IMR-90 (cell line): ENCODE results near the gene UCP2. TPM values are rescaled to one million over a fixed set of nuclear protein-coding genes. Genes with fewer than 3 reads are reported as not detected.

ENCODE experiments used
- ATAC-seq: fragments of 200-7000 bp; cut with Tn5 transposase; 2 replicates; pipeline ENCODE4 v1.9.1; 2020; ENCODE audit warnings: low read depth, mild to moderate bottlenecking, moderate library complexity
- BruUV-seq: library from RNA; stranded (reverse); fragments of 400-500 nt; replicated peaks from 2 replicates; lab custom pipeline; 2021; lab: Mats Ljungman, UMichigan
- CTCF ChIA-PET: fragments of 300-600 bp; formaldehyde crosslinking; extraction: SDS; loops from one replicate; lab custom pipeline; 2021; ENCODE audit warnings: antibody characterized with exemption; lab: Yijun Ruan, JAX
- POLR2A ChIA-PET: fragments of 300-600 bp; sonication (Branson Sonifier 250); formaldehyde crosslinking; loops from one replicate; lab custom pipeline; 2022; ENCODE audit warnings: antibody characterized with exemption; ENCODE audit not compliant: unreplicated experiment; lab: Charles Lee
- DNase-seq: peaks from one replicate; pipeline ENCODE4 v3.0.0; 2013
- H2AFZ ChIP-seq: replicated peaks from 2 replicates; pipeline ENCODE3; 2013; ENCODE audit warnings: low read length, mild to moderate bottlenecking; ENCODE audit not compliant: poor library complexity
- H2AK5ac ChIP-seq: 2 replicates; pipeline ENCODE4 v1.6.1; 2013; ENCODE audit warnings: low read depth, low read length, inconsistent platforms
- H2AK9ac ChIP-seq: replicated peaks from 2 replicates; pipeline ENCODE3; 2013; ENCODE audit warnings: mild to moderate bottlenecking, low read depth, low read length, moderate library complexity; ENCODE audit not compliant: poor library complexity
- H2BK120ac ChIP-seq: 2 replicates; pipeline ENCODE4 v1.6.1; 2013; ENCODE audit warnings: low read depth, low read length, inconsistent platforms
- H2BK15ac ChIP-seq: 3 replicates; pipeline ENCODE4 v1.6.1; 2013; ENCODE audit warnings: low read depth, low read length, inconsistent platforms
- H2BK20ac ChIP-seq: 2 replicates; pipeline ENCODE4 v1.6.1; 2013; ENCODE audit warnings: low read depth, mild to moderate bottlenecking, inconsistent platforms, low read length, moderate library complexity
- H2BK5ac ChIP-seq: 2 replicates; pipeline ENCODE4 v1.6.1; 2013; ENCODE audit warnings: mild to moderate bottlenecking, low read depth, low read length, inconsistent platforms; ENCODE audit not compliant: poor library complexity, severe bottlenecking
- H3K14ac ChIP-seq: replicated peaks from 2 replicates; pipeline ENCODE4 v1.6.1; 2013; ENCODE audit warnings: low read depth, low read length, inconsistent platforms
- H3K18ac ChIP-seq: 2 replicates; pipeline ENCODE4 v1.6.1; 2013; ENCODE audit warnings: low read depth, low read length, control low read depth
- H3K23ac ChIP-seq: 2 replicates; pipeline ENCODE4 v1.6.1; 2013; ENCODE audit warnings: low read depth, low read length, inconsistent platforms
- H3K27ac ChIP-seq: 2 replicates; pipeline ENCODE4 v1.5.1; 2013; ENCODE audit warnings: mild to moderate bottlenecking, control low read depth, low read length; ENCODE audit not compliant: insufficient read depth
- H3K27me3 ChIP-seq: 2 replicates; pipeline ENCODE4 v1.6.1; 2013; ENCODE audit warnings: low read length; ENCODE audit not compliant: control insufficient read depth, insufficient read depth
- H3K36me3 ChIP-seq: 2 replicates; pipeline ENCODE4 v1.6.1; 2013; ENCODE audit warnings: low read length, mixed read lengths; ENCODE audit not compliant: control insufficient read depth, insufficient read depth
- H3K4ac ChIP-seq: 2 replicates; pipeline ENCODE4 v1.6.1; 2013; ENCODE audit warnings: low read depth, low read length, inconsistent platforms
- H3K4me1 ChIP-seq: 2 replicates; pipeline ENCODE4 v1.6.1; 2013; ENCODE audit warnings: low read length, mixed read lengths; ENCODE audit not compliant: control insufficient read depth, insufficient read depth
- H3K4me2 ChIP-seq: 2 replicates; pipeline ENCODE4 v1.6.1; 2013; ENCODE audit warnings: low read depth, mild to moderate bottlenecking, control low read depth, low read length, moderate library complexity
- H3K4me3 ChIP-seq: 2 replicates; pipeline ENCODE4 v1.5.1; 2013; ENCODE audit warnings: low read depth, mild to moderate bottlenecking, control low read depth, low read length, moderate library complexity; ENCODE audit not compliant: insufficient read depth
- H3K56ac ChIP-seq: 2 replicates; pipeline ENCODE4 v1.6.1; 2013; ENCODE audit warnings: low read length, inconsistent platforms; ENCODE audit not compliant: insufficient read depth; ENCODE audit errors: extremely low read depth
- H3K79me1 ChIP-seq, 2 experiments: 2 replicates each; pipeline ENCODE4 v1.6.1; 2013; ENCODE audit warnings: low read length in 2 of 2, inconsistent platforms in 1 of 2, low read depth in 1 of 2
- H3K9ac ChIP-seq: 2 replicates; pipeline ENCODE4 v1.6.1; 2013; ENCODE audit warnings: low read depth, low read length, control low read depth
- H3K9me1 ChIP-seq: 2 replicates; pipeline ENCODE4 v1.6.1; 2013; ENCODE audit warnings: low read length, inconsistent platforms; ENCODE audit not compliant: insufficient read depth
- H3K9me3 ChIP-seq: 2 replicates; pipeline ENCODE4 v1.6.1; 2013; ENCODE audit warnings: low read length; ENCODE audit not compliant: control insufficient read depth, insufficient read depth
- H4K20me1 ChIP-seq: 2 replicates; pipeline ENCODE4 v1.6.1; 2013; ENCODE audit warnings: low read length, inconsistent platforms; ENCODE audit not compliant: insufficient read depth
- H4K5ac ChIP-seq: 2 replicates; pipeline ENCODE4 v1.6.1; 2013; ENCODE audit warnings: mild to moderate bottlenecking, low read depth, low read length, control low read depth
- H4K8ac ChIP-seq, 2 experiments: 2 replicates each; pipeline ENCODE4 v1.6.1; 2013; ENCODE audit warnings: low read depth in 2 of 2, low read length in 2 of 2, control low read depth in 1 of 2, inconsistent platforms in 1 of 2
- H4K91ac ChIP-seq: 2 replicates; pipeline ENCODE4 v1.6.1; 2013; ENCODE audit warnings: low read depth, low read length, inconsistent platforms; ENCODE audit not compliant: insufficient read depth
- BHLHE40 ChIP-seq: fragments of 150-350 bp; IDR thresholded peaks from 2 replicates; pipeline ENCODE4 v1.6.1; 2016; ENCODE audit warnings: mild to moderate bottlenecking, low read depth, low read length
- CTCF ChIP-seq: conservative IDR thresholded peaks from 2 replicates; pipeline ENCODE4 v1.5.1; 2012; ENCODE audit warnings: mild to moderate bottlenecking, low read depth, low read length, improper control_type of control experiment
- RAD21 ChIP-seq: IDR thresholded peaks from 2 replicates; pipeline ENCODE4 v1.6.1; 2012; ENCODE audit warnings: low read length, improper control_type of control experiment
- SMC3 ChIP-seq: fragments of 150-350 bp; IDR thresholded peaks from 2 replicates; pipeline ENCODE4 v1.6.1; 2016; ENCODE audit warnings: low read depth, mild to moderate bottlenecking, antibody characterized with exemption, low read length, moderate library complexity
- WGBS, 2 experiments: methylation state at CpG; one replicate each; pipeline versions ENCODE4 v1.1.5 to v1.1.7; 2013; ENCODE audit warnings: missing lambda C conversion rate in 2 of 2; ENCODE audit not compliant: insufficient read length in 1 of 2; ENCODE audit errors: extremely low coverage in 2 of 2; 5-methylcytosine and 5-hydroxymethylcytosine counted together
- dilution Hi-C: fragments of 300-500 bp; cut with HindIII; formaldehyde crosslinking; loops from one replicate; pipeline ENCODE4 v1.14.3; 2018; ENCODE audit warnings: low sequenced_read_pairs; ENCODE audit not compliant: unreplicated experiment
- in situ Hi-C: fragments of 300-500 bp; cut with MboI; formaldehyde crosslinking; loops from 3 replicates; pipeline ENCODE4 v1.14.3; 2019; ENCODE audit warnings: low sequenced_read_pairs, inconsistent platforms, mixed read lengths
- intact Hi-C: fragments of 100-400 bp; cut with micrococcal nuclease; formaldehyde crosslinking; loops from 2 replicates; pipeline ENCODE4 v1.10.0; 2022
- polyA plus RNA-seq, 3 experiments: library from polyadenylated mRNA; depleted of rRNA; stranded (reverse); fragments of >200 nt; gene quantifications; 2 replicates each; pipeline ENCODE4 v1.2.3, GENCODE V29; 2012; ENCODE audit warnings: low replicate concordance in 1 of 3
- total RNA-seq: library from RNA; depleted of rRNA; stranded (reverse); fragments of >200 nt; gene quantifications from 2 replicates; pipeline ENCODE4 v1.2.3, GENCODE V29; 2012

UCP2 gene
- total and polyA plus RNA-seq, 2 of the 4 experiments (the other 2 are of a cell fraction), result 2.0 to 11.9 TPM

- no peaks in the 10 kb centered on the region for H3K27me3 ChIP-seq
- no peak overlapping the region for H2BK15ac ChIP-seq
- no peaks in the 10 kb centered on the region for H3K79me1 ChIP-seq
- no peaks in the 10 kb centered on the region for H4K20me1 ChIP-seq
- TF ChIP-seq BHLHE40 (no peak), RAD21 (peak; percentile 81), SMC3 (peak; percentile 66), CTCF (peak; percentile 64)
- ChIA-PET CTCF (interaction anchor here (0.6 to 1.7 kb wide), 5 partner anchors 9 to 305 kb away, joined by 3 to 9 read pairs (median 4); no protein-coding TSS in a partner anchor), POLR2A (no interaction called here)
- H3K9me3 ChIP-seq, result no peaks in the 10 kb centered on the region
- H3K36me3 ChIP-seq, result peaks cover 18% of the 10 kb centered on the region
- peak; percentile 84 for DNase-seq
- H2BK5ac ChIP-seq, result no peak overlapping the region
- dilution Hi-C loops, result no loop called here
- no peak overlapping the region for H3K4me2 ChIP-seq
- in situ Hi-C loops, result loop anchor here (10.0 kb wide), 1 partner anchor 306 kb away; no protein-coding TSS in a partner anchor
- 20% methylated on average over 1 of the region's 7 CpGs; no CpG with 5 or more reads in 1 of the 2 experiments for WGBS, 2 experiments
- no peaks in the 10 kb centered on the region for H3K4me1 ChIP-seq
- no peak overlapping the region for H2BK20ac ChIP-seq
- no peak overlapping the region for H2BK120ac ChIP-seq
- H3K4ac ChIP-seq, result no peak overlapping the region
- peak overlapping the region in 1 of 2 experiments; percentile 19; a peak in 1 of 4 replicates for H4K8ac ChIP-seq
- H3K56ac ChIP-seq, result no peak overlapping the region
- no peak overlapping the region for H3K27ac ChIP-seq
- no peak overlapping the region for H4K5ac ChIP-seq
- intact Hi-C loops, result loop anchor here (1.0 to 5.0 kb wide), 3 partner anchors 170 to 529 kb away; partner anchors contain the start of gene RAB6A
- no peak overlapping the region for H4K91ac ChIP-seq
- H3K9me1 ChIP-seq, result no peaks in the 10 kb centered on the region
- H3K14ac ChIP-seq, result no peak overlapping the region
- H3K9ac ChIP-seq, result no peak overlapping the region
- no TSS peak for BruUV-seq
- H2AK9ac ChIP-seq, result no peak overlapping the region
- peak overlapping the region; percentile 34 for H2AFZ ChIP-seq
- H3K18ac ChIP-seq, result no peak overlapping the region
- peak; percentile 95 for ATAC-seq
- H2AK5ac ChIP-seq, result no peak overlapping the region
- H3K23ac ChIP-seq, result no peak overlapping the region
- H3K4me3 ChIP-seq, result no peak overlapping the region
Measured at GRCh38 chr11:73931039-73931645, 51.5 kb downstream of the UCP2 start.
